WTC11 (cell line): ENCODE data around the gene BZW1. TPM values are rescaled to one million over a fixed set of nuclear protein-coding genes. Genes with fewer than 3 reads are reported as not detected.

Experiments used
- ATAC-seq: fragments of 200-7000 bp; cut with Tn5 transposase; 2 replicates; pipeline ENCODE4 v1.10.0; 2021; ENCODE audit warnings: mild to moderate bottlenecking, moderate library complexity
- CTCF ChIA-PET: fragments of 300-600 bp; sonication (Branson Sonifier 250); formaldehyde crosslinking; loops from one replicate; lab custom pipeline; 2021; ENCODE audit warnings: antibody characterized with exemption; lab: Charles Lee
- POLR2A ChIA-PET: fragments of 350-600 bp; sonication (Branson Sonifier 250); formaldehyde crosslinking; loops from one replicate; lab custom pipeline; 2021; ENCODE audit warnings: antibody characterized with exemption; lab: Charles Lee
- DNase-seq: peaks from one replicate; pipeline ENCODE4 v3.0.0; 2021; ENCODE audit warnings: low spot score
- H3K27ac Mint-ChIP-seq: 2 replicates; pipeline ENCODE4 v1.8.0; 2021; ENCODE audit warnings: mixed read lengths
- H3K27me3 Mint-ChIP-seq: 2 replicates; pipeline ENCODE4 v1.8.0; 2021; ENCODE audit warnings: low read depth, mild to moderate bottlenecking, moderate library complexity, mixed read lengths
- H3K36me3 Mint-ChIP-seq: 2 replicates; pipeline ENCODE4 v1.8.0; 2021; ENCODE audit warnings: mixed read lengths
- H3K4me1 Mint-ChIP-seq: 2 replicates; pipeline ENCODE4 v1.8.0; 2022; ENCODE audit warnings: mixed read lengths
- H3K4me3 Mint-ChIP-seq: 2 replicates; pipeline ENCODE4 v1.8.0; 2021; ENCODE audit warnings: mild to moderate bottlenecking, moderate library complexity, mixed read lengths
- H3K9me3 Mint-ChIP-seq: 2 replicates; pipeline ENCODE4 v1.8.0; 2021; ENCODE audit warnings: mixed read lengths
- AFF4 ChIP-seq: sonication (generic); formaldehyde crosslinking; IDR thresholded peaks from 2 replicates; pipeline ENCODE4 v1.8.1; 2023; ENCODE audit warnings: mild to moderate bottlenecking, missing genetic modification reagents, borderline replicate concordance
- CBFB ChIP-seq: sonication (generic); formaldehyde crosslinking; IDR thresholded peaks from 2 replicates; pipeline ENCODE4 v1.8.1; 2022; ENCODE audit warnings: mild to moderate bottlenecking, low read depth, missing genetic modification reagents
- CREB1 ChIP-seq: sonication (generic); formaldehyde crosslinking; IDR thresholded peaks from 2 replicates; pipeline ENCODE4 v1.8.0; 2023; ENCODE audit warnings: mild to moderate bottlenecking, missing genetic modification reagents
- CTCF ChIP-seq: fragments of 200-600 bp; IDR thresholded peaks from 2 replicates; pipeline ENCODE4 v1.8.0; 2022; ENCODE audit warnings: antibody characterized with exemption
- FOXP1 ChIP-seq: sonication (generic); formaldehyde crosslinking; IDR thresholded peaks from 2 replicates; pipeline ENCODE4 v1.8.0; 2022; ENCODE audit warnings: missing genetic modification reagents, mild to moderate bottlenecking, moderate library complexity, borderline replicate concordance
- GTF2I ChIP-seq: fragments of 250-450 bp; sonication (Bioruptor Pico); conservative IDR thresholded peaks from 2 replicates; pipeline ENCODE4 v1.4.0; 2021; ENCODE audit warnings: mild to moderate bottlenecking
- IRF1 ChIP-seq: sonication (generic); formaldehyde crosslinking; IDR thresholded peaks from 2 replicates; pipeline ENCODE4 v1.8.0; 2023; ENCODE audit warnings: missing genetic modification reagents
- KAT7 ChIP-seq: sonication (generic); formaldehyde crosslinking; IDR thresholded peaks from 2 replicates; pipeline ENCODE4 v1.8.1; 2023; ENCODE audit warnings: missing genetic modification reagents, mild to moderate bottlenecking, borderline replicate concordance
- NFATC4 ChIP-seq: fragments of 250-450 bp; sonication (Bioruptor Pico); IDR thresholded peaks from 2 replicates; pipeline ENCODE4 v1.9.0; 2021; ENCODE audit warnings: mild to moderate bottlenecking
- RELA ChIP-seq: sonication (generic); formaldehyde crosslinking; IDR thresholded peaks from 2 replicates; pipeline ENCODE4 v1.8.1; 2022; ENCODE audit warnings: missing genetic modification reagents, mild to moderate bottlenecking, borderline replicate concordance
- SMAD3 ChIP-seq: sonication (generic); formaldehyde crosslinking; IDR thresholded peaks from 2 replicates; pipeline ENCODE4 v1.8.0; 2022; ENCODE audit warnings: missing genetic modification reagents, mild to moderate bottlenecking, borderline replicate concordance
- TCF7 ChIP-seq: sonication (generic); formaldehyde crosslinking; IDR thresholded peaks from 2 replicates; pipeline ENCODE4 v1.8.0; 2022; ENCODE audit warnings: mild to moderate bottlenecking, low read depth, missing genetic modification reagents, moderate library complexity
- ZBTB43 ChIP-seq: sonication (generic); formaldehyde crosslinking; IDR thresholded peaks from 2 replicates; pipeline ENCODE4 v1.8.1; 2023; ENCODE audit warnings: mild to moderate bottlenecking, missing genetic modification reagents
- ZNF232 ChIP-seq: sonication (generic); formaldehyde crosslinking; IDR thresholded peaks from 2 replicates; pipeline ENCODE4 v1.8.0; 2022; ENCODE audit warnings: mild to moderate bottlenecking, missing genetic modification reagents
- ZNF263 ChIP-seq: sonication (generic); formaldehyde crosslinking; IDR thresholded peaks from 2 replicates; pipeline ENCODE4 v1.8.1; 2022; ENCODE audit warnings: low read depth, mild to moderate bottlenecking, moderate library complexity, missing genetic modification reagents
- ZNF317 ChIP-seq: sonication (generic); formaldehyde crosslinking; IDR thresholded peaks from 2 replicates; pipeline ENCODE4 v1.8.1; 2023; ENCODE audit warnings: low read depth, mild to moderate bottlenecking, moderate library complexity, missing genetic modification reagents, borderline replicate concordance
- ZNF416 ChIP-seq: fragments of 250-450 bp; sonication (Bioruptor Pico); IDR thresholded peaks from 2 replicates; pipeline ENCODE4 v1.9.0; 2021; ENCODE audit warnings: mild to moderate bottlenecking, inconsistent platforms
- total RNA-seq: library from RNA; stranded (reverse); gene quantifications from 3 replicates; pipeline ENCODE4 v1.2.3, GENCODE V29; 2021
- TF ChIP-seq, protein P1 (sequence below): sonication (generic); formaldehyde crosslinking; IDR thresholded peaks from 2 replicates; pipeline ENCODE4 v1.8.1; 2023; ENCODE audit warnings: mild to moderate bottlenecking, missing genetic modification reagents, moderate library complexity
- TF ChIP-seq, protein P2 (sequence below): fragments of 250-450 bp; sonication (Bioruptor Pico); IDR thresholded peaks from 2 replicates; pipeline ENCODE4 v1.9.0; 2021; ENCODE audit warnings: mild to moderate bottlenecking
- TF ChIP-seq, protein P3 (sequence below): sonication (generic); formaldehyde crosslinking; IDR thresholded peaks from 2 replicates; pipeline ENCODE4 v1.8.0; 2023; ENCODE audit warnings: missing genetic modification reagents, mild to moderate bottlenecking, borderline replicate concordance

BZW1 gene
- total RNA-seq, 1 experiment from 2014 or later = 255 TPM

GRCh38 chr2:200790185-200790584, 21.5 kb upstream of the BZW1 start:
- CTCF ChIA-PET = interaction anchor here (0.7 to 1.6 kb wide), 7 partner anchors 18 to 307 kb away, joined by 3 to 14 read pairs (median 3); partner anchors contain the start of gene AOX1
- ATAC-seq (peak; percentile 86), DNase-seq (no peak)
- Mint-ChIP-seq H3K36me3 (no peaks in the 10 kb centered on the region), H3K4me3 (no peak overlapping the region), H3K9me3 (no peaks in the 10 kb centered on the region), H3K4me1 (peaks cover 20% of the 10 kb centered on the region), H3K27ac (no peak overlapping the region), H3K27me3 (no peaks in the 10 kb centered on the region)
- POLR2A ChIA-PET = interaction anchor here (0.6 to 0.7 kb wide), 2 partner anchors 42 to 190 kb away, joined by 3 to 5 read pairs; no protein-coding TSS in a partner anchor
- TF ChIP-seq ZNF232 (CRISPR knock-in tag) (no peak), CTCF (no peak), GTF2I (CRISPR knock-in tag) (no peak), CBFB (no peak), CREB1 (CRISPR knock-in tag) (no peak), AFF4 (CRISPR knock-in tag) (no peak), ZNF416 (CRISPR knock-in tag) (no peak), ZBTB43 (CRISPR knock-in tag) (no peak), FOXP1 (CRISPR knock-in tag) (no peak), SMAD3 (CRISPR knock-in tag) (no peak), TCF7 (no peak), ZNF263 (CRISPR knock-in tag) (no peak), IRF1 (CRISPR knock-in tag) (no peak), KAT7 (CRISPR knock-in tag) (no peak), RELA (CRISPR knock-in tag) (no peak), NFATC4 (CRISPR knock-in tag) (no peak), ZNF317 (CRISPR knock-in tag) (no peak)
- TF ChIP-seq, protein P1, sequence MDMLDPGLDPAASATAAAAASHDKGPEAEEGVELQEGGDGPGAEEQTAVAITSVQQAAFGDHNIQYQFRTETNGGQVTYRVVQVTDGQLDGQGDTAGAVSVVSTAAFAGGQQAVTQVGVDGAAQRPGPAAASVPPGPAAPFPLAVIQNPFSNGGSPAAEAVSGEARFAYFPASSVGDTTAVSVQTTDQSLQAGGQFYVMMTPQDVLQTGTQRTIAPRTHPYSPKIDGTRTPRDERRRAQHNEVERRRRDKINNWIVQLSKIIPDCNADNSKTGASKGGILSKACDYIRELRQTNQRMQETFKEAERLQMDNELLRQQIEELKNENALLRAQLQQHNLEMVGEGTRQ = no peak
- TF ChIP-seq, protein P2, sequence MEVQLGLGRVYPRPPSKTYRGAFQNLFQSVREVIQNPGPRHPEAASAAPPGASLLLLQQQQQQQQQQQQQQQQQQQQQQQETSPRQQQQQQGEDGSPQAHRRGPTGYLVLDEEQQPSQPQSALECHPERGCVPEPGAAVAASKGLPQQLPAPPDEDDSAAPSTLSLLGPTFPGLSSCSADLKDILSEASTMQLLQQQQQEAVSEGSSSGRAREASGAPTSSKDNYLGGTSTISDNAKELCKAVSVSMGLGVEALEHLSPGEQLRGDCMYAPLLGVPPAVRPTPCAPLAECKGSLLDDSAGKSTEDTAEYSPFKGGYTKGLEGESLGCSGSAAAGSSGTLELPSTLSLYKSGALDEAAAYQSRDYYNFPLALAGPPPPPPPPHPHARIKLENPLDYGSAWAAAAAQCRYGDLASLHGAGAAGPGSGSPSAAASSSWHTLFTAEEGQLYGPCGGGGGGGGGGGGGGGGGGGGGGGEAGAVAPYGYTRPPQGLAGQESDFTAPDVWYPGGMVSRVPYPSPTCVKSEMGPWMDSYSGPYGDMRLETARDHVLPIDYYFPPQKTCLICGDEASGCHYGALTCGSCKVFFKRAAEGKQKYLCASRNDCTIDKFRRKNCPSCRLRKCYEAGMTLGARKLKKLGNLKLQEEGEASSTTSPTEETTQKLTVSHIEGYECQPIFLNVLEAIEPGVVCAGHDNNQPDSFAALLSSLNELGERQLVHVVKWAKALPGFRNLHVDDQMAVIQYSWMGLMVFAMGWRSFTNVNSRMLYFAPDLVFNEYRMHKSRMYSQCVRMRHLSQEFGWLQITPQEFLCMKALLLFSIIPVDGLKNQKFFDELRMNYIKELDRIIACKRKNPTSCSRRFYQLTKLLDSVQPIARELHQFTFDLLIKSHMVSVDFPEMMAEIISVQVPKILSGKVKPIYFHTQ (CRISPR knock-in tag) = no peak
- TF ChIP-seq, protein P3, sequence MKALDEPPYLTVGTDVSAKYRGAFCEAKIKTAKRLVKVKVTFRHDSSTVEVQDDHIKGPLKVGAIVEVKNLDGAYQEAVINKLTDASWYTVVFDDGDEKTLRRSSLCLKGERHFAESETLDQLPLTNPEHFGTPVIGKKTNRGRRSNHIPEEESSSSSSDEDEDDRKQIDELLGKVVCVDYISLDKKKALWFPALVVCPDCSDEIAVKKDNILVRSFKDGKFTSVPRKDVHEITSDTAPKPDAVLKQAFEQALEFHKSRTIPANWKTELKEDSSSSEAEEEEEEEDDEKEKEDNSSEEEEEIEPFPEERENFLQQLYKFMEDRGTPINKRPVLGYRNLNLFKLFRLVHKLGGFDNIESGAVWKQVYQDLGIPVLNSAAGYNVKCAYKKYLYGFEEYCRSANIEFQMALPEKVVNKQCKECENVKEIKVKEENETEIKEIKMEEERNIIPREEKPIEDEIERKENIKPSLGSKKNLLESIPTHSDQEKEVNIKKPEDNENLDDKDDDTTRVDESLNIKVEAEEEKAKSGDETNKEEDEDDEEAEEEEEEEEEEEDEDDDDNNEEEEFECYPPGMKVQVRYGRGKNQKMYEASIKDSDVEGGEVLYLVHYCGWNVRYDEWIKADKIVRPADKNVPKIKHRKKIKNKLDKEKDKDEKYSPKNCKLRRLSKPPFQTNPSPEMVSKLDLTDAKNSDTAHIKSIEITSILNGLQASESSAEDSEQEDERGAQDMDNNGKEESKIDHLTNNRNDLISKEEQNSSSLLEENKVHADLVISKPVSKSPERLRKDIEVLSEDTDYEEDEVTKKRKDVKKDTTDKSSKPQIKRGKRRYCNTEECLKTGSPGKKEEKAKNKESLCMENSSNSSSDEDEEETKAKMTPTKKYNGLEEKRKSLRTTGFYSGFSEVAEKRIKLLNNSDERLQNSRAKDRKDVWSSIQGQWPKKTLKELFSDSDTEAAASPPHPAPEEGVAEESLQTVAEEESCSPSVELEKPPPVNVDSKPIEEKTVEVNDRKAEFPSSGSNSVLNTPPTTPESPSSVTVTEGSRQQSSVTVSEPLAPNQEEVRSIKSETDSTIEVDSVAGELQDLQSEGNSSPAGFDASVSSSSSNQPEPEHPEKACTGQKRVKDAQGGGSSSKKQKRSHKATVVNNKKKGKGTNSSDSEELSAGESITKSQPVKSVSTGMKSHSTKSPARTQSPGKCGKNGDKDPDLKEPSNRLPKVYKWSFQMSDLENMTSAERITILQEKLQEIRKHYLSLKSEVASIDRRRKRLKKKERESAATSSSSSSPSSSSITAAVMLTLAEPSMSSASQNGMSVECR (CRISPR knock-in tag) = no peak
